Measurements from ENCODE around the gene TENM4. TPM values are rescaled to one million over a fixed set of nuclear protein-coding genes. Genes with fewer than 3 reads are reported as not detected.
"Not testable (repeated sequence)": the region's sequence is repeated elsewhere in the genome, so short reads cannot be mapped to it uniquely, and the experiment has no call there.

TENM4 gene
- total and polyA plus RNA-seq, 2 of the 8 experiments (the other 6 are each of a cell fraction or from before 2014, with no cell fraction given), result 3.5 to 7.2 TPM

GRCh38 chr11:78977848-78978247 is 463.0 kb downstream of the TENM4 start:
- H3K14ac ChIP-seq (ENCODE audit: insufficient read length); H2BK120ac ChIP-seq (replicated peaks; ENCODE audit: low read depth, low read length); H3K23ac ChIP-seq (ENCODE audit: insufficient read length); H3K79me2 ChIP-seq (ENCODE audit: control insufficient read depth in 1 of 2, insufficient read depth in 2 of 2, low read length in 2 of 2); H3K4me2 ChIP-seq (ENCODE audit: insufficient read depth in 1 of 2, low read depth in 2 of 2, low read length in 2 of 2); H4K5ac ChIP-seq (ENCODE audit: insufficient read length, low read depth, low read length); H3K4ac ChIP-seq (replicated peaks; ENCODE audit: insufficient read length, low read depth, low read length); H2BK20ac ChIP-seq (ENCODE audit: low read length); H3K9me3 ChIP-seq (ENCODE audit: insufficient read depth in 2 of 2, low read depth in 1 of 2, low read length in 1 of 2); H3K36me3 ChIP-seq (ENCODE audit: control insufficient read depth in 2 of 4, insufficient read depth in 4 of 4, low read length in 3 of 4); H3K27me3 ChIP-seq (replicated peaks in 1 of 4; ENCODE audit: control insufficient read depth in 3 of 4, extremely low read depth in 1 of 4, insufficient read depth in 3 of 4, low read length in 3 of 4); H2AK5ac ChIP-seq (ENCODE audit: low read depth, low read length); H3K23me2 ChIP-seq (ENCODE audit: low read depth, low read length); POLR2A ChIA-PET (ENCODE audit: partially characterized antibody); H3K4me3 ChIP-seq (ENCODE audit: extremely low read depth in 1 of 4, insufficient read depth in 2 of 4, low read depth in 3 of 4, low read length in 4 of 4); H3K27ac ChIP-seq (ENCODE audit: low read depth, low read length); H4K8ac ChIP-seq (ENCODE audit: extremely low read depth, insufficient read depth, low read length); H2BK5ac ChIP-seq (ENCODE audit: low read depth, low read length); H2BK15ac ChIP-seq (ENCODE audit: low read length); H3K4me1 ChIP-seq (replicated peaks in 1 of 4; ENCODE audit: control insufficient read depth in 3 of 4, insufficient read depth in 4 of 4, low read length in 3 of 4); H3K79me1 ChIP-seq (ENCODE audit: low read depth, low read length); H4K91ac ChIP-seq (replicated peaks; ENCODE audit: insufficient read length, low read length); H2BK12ac ChIP-seq (ENCODE audit: low read depth, low read length); H3K56ac ChIP-seq (replicated peaks; ENCODE audit: insufficient read length, low read depth, low read length); H3K9ac ChIP-seq (replicated peaks in 1 of 4; ENCODE audit: extremely low read depth in 1 of 4, low read depth in 3 of 4, low read length in 3 of 4); DNase-seq (ENCODE audit: low read depth in 1 of 2, low spot score in 2 of 2); H2AFZ ChIP-seq (ENCODE audit: low read length); H3K18ac ChIP-seq (ENCODE audit: extremely low read depth, low read length); H4K20me1 ChIP-seq (replicated peaks in 1 of 2; ENCODE audit: control insufficient read depth in 1 of 2, insufficient read depth in 2 of 2, low read length in 2 of 2); FAIRE-seq: not testable (repeated sequence)
- 82% methylated on average over 3 of the region's 3 CpGs; no CpG with 5 or more reads in 1 of the 2 experiments for WGBS, 2 experiments (ENCODE audit: extremely low coverage in 1 of 2, insufficient coverage in 1 of 2, insufficient read length in 1 of 2, insufficient replicate concordance in 2 of 2, low coverage in 1 of 2, low lambda C conversion rate in 2 of 2, missing lambda C conversion rate in 1 of 2)
- CTCF ChIA-PET (ENCODE audit: partially characterized antibody), result interaction anchor here (1.3 kb wide), 1 partner anchor 10 kb away, joined by 3 read pairs; no protein-coding TSS in a partner anchor
